Mucosa of descending colon (tissue), 3 donors: ENCODE results near the gene ITCH. TPM values are rescaled to one million over a fixed set of nuclear protein-coding genes. Genes with fewer than 3 reads are reported as not detected.
"Not testable (repeated sequence)": the region's sequence is repeated elsewhere in the genome, so short reads cannot be mapped to it uniquely, and the experiment has no call there.

Source experiments
- ATAC-seq: fragments of 200-7000 bp; cut with Tn5 transposase; one replicate; pipeline ENCODE4 v1.9.1; 2020; ENCODE audit warnings: mild to moderate bottlenecking, moderate library complexity
- DNase-seq, 3 donors: peaks; one replicate each; pipeline ENCODE4 v3.0.0-alpha.2; 2020
- H3K36me3 ChIP-seq: fragments of 200-600 bp; one replicate; pipeline ENCODE4 v1.8.0; 2021; ENCODE audit warnings: low read depth, mild to moderate bottlenecking
- H3K4me1 ChIP-seq: fragments of 200-600 bp; one replicate; pipeline ENCODE4 v1.8.0; 2021; ENCODE audit warnings: low read depth, mild to moderate bottlenecking
- H3K4me3 ChIP-seq: fragments of 200-600 bp; one replicate; pipeline ENCODE4 v1.8.0; 2021; ENCODE audit warnings: mild to moderate bottlenecking
- H3K9me3 ChIP-seq: fragments of 200-600 bp; one replicate; pipeline ENCODE4 v1.8.0; 2021; ENCODE audit warnings: mild to moderate bottlenecking
- CTCF ChIP-seq: fragments of 200-600 bp; IDR thresholded peaks from one replicate; pipeline ENCODE4 v1.8.0; 2022; ENCODE audit warnings: antibody characterized with exemption, mild to moderate bottlenecking
- intact Hi-C, 2 donors: fragments of 100-400 bp; cut with DNase I in 1 of 2; cut with micrococcal nuclease in 1 of 2; formaldehyde crosslinking; loops; one replicate each; pipeline versions ENCODE4 v1.11.0 to v1.11.1; 2022; cut with DNase I, micrococcal nuclease
- total RNA-seq, 3 donors: library from RNA; stranded (reverse); fragmentation: NEBNext Ultra II Directional in 2 of 3; extraction: Animal tissue kit (Norgen Biotek cat#: 25700) in 2 of 3; gene quantifications; one replicate each; pipeline versions ENCODE4 v1.2.1 to v1.2.4, GENCODE V29; 2021 to 2023
- donor health status: DM: no; HTN: no; CAD: no; lungs with moderate emphysema.
- donor health status: DM: no; HTN: no; CAD: no.
- donor health status: DM: no; HTN: yes; CAD: no.

Gene ITCH
- total RNA-seq, 3 donors from 2014 or later, result 60.0 to 81.0 (median 75.0) TPM

DNA sequence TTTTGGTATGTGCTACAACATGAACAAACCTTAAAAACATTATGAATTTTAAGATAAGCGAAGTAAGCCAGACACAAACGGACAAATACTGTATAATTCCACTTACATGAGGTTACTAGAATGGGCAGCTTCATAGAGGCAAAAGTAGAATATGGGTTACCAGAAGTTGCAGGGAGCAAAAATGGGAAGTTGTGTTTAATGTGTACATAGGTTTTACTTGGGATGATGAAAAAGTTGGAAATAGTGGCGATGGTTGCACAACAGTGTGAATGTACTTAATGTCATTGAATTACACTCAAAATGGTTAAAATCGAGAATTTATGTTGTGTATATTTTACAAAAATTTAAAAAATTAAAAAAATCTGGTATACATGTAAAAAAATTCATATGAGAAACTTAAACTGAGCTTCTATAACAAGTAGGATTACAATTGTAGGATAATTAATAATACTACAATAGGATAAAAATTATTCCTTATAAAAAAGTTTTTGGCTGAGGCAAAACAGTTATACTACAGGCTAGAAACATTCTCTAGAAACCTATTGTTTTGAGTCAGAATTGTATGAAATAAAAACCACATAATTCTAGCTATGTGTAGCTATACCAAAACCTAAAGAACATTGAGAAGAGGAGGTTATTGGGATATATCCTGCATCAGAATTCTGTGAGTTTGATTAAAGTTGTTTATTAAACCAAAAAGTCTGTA is 128.3 kb downstream of the ITCH start:
- DNase-seq (no peak), ATAC-seq (no peak)
- Histone ChIP-seq H3K4me1 (no peaks in the 10 kb centered on the region), H3K36me3 (no peaks in the 10 kb centered on the region), H3K9me3 (no peaks in the 10 kb centered on the region), H3K4me3 (no peak overlapping the region)
- intact Hi-C loops, result no loop called here
- no peak for TF ChIP-seq CTCF

DNA sequence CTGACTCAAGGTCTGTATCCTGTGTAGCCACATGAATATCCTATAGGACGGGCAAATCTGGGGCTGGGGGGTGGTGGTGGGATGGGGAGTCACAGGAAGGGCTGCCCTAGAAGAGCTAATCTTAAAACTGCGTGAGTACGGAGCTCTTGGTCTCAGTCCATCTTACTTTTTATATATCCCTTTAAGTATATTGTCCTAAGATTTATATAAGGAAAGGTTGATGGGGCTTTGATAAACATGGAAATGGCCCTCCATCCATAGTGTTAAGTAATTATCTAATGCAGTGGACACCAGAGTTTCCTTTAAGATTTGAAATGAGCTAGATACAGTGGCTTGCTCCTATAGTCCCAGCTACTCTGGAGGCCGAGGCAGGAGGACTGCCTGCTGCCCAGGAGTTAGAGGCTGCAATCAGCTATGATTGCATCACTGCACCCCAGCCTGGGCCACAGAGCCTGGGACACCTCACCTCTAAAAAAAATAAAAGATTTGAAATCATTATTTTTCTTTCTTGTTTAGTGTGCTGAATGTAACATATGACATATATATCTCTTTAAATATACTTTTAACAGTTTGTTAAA is 128.9 kb downstream of the ITCH start:
- H3K36me3 ChIP-seq, result no peaks in the 10 kb centered on the region
- intact Hi-C loops, result no loop called here
- H3K4me1 ChIP-seq, result no peaks in the 10 kb centered on the region
- no peak for TF ChIP-seq CTCF
- H3K9me3 ChIP-seq, result no peaks in the 10 kb centered on the region
- no peak overlapping the region for H3K4me3 ChIP-seq
- no peak for DNase-seq
- no peak for ATAC-seq

GRCh38 chr20:34493646-34494045 is 130.6 kb downstream of the ITCH start:
- Histone ChIP-seq H3K4me1 (no peaks in the 10 kb centered on the region), H3K9me3 (no peaks in the 10 kb centered on the region), H3K36me3 (no peaks in the 10 kb centered on the region), H3K4me3 (no peak overlapping the region)
- intact Hi-C loops, result no loop called here
- no peak for TF ChIP-seq CTCF
- ATAC-seq (no peak), DNase-seq (no peak)

DNA sequence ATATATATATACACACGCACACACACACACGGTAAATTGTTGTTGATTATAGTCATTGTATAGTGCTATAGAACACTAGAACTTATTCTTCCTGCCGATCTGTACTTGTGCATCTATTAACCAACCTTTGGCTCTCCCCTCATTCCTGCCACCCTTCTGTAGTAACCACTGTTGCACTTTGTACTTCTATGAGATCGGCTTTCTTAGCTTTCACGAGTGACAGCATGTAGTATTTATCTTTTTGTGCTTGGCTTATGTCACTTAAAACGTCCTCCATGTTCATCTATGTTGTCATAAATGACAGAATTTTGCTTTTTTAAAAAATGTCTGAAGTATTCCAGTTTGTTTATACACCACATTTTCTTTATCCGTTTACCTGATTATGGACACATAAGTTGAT is 132.2 kb downstream of the ITCH start:
- H3K4me3 ChIP-seq, result no peak overlapping the region
- intact Hi-C loops, result no loop called here
- DNase-seq, result no peak
- no peaks in the 10 kb centered on the region for H3K36me3 ChIP-seq
- ATAC-seq, result no peak
- TF ChIP-seq CTCF, result no peak
- no peaks in the 10 kb centered on the region for H3K9me3 ChIP-seq
- H3K4me1 ChIP-seq, result no peaks in the 10 kb centered on the region

- no peak for ATAC-seq
- H3K36me3 ChIP-seq, result no peaks in the 10 kb centered on the region
- no peak for DNase-seq
- peaks cover 4% of the 10 kb centered on the region for H3K9me3 ChIP-seq
- TF ChIP-seq CTCF, result no peak
- no peaks in the 10 kb centered on the region for H3K4me1 ChIP-seq
- intact Hi-C loops, result no loop called here
- no peak overlapping the region for H3K4me3 ChIP-seq
Measured at GRCh38 chr20:34495916-34496315, 132.8 kb downstream of the ITCH start.

DNA sequence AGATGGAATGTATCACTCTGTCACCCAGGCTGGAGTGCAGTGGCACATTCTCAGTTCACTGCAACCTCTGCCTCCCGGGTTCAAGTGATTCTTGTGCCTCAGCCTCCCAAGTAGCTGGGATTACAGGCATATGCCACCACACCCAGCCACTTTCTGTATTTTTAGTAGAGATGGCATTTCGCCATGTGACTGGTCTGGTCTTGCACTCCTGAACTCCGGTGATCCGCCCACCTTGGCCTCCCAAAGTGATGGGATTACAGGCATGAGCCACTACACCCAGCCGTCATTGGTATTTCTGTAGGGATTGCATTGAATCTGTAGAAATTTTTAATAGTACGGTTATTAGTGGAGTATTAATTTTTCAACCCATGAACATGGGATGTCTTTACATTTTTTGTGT is 134.5 kb downstream of the ITCH start:
- intact Hi-C loops, H3K36me3 ChIP-seq: not testable (repeated sequence)

More for the DNA sequence above, 134.5 kb downstream of the ITCH start:
- H3K4me3 ChIP-seq, ATAC-seq, DNase-seq, H3K4me1 ChIP-seq, H3K9me3 ChIP-seq: not testable (repeated sequence)
